H1 (cell line): ENCODE results near the gene FAM186B. TPM values are rescaled to one million over a fixed set of nuclear protein-coding genes. Genes with fewer than 3 reads are reported as not detected.

Experiments
- CTCF ChIA-PET: fragments of 300-600 bp; sonication (Branson Sonifier 250); formaldehyde crosslinking; loops from one replicate; lab custom pipeline; 2021; ENCODE audit not compliant: partially characterized antibody; lab: Charles Lee
- POLR2A ChIA-PET: fragments of 300-600 bp; sonication (Branson Sonifier 250); formaldehyde crosslinking; loops from one replicate; lab custom pipeline; 2021; ENCODE audit warnings: inconsistent platforms; ENCODE audit not compliant: partially characterized antibody; lab: Charles Lee
- DNase-seq, 2 experiments: peaks; one replicate each; pipeline versions ENCODE4 v3.0.0 to v3.0.0-alpha.2; 2010 to 2022; ENCODE audit warnings: low spot score in 2 of 2, low read depth in 1 of 2, mixed read lengths in 1 of 2
- FAIRE-seq: peaks from 2 replicates; lab custom pipeline; 2011; peaks lifted over from hg19 to GRCh38; lab: Jason Lieb, UNC
- H2AFZ ChIP-seq: 2 replicates; pipeline ENCODE4 v1.8.1; 2012; ENCODE audit warnings: low read length, inconsistent platforms
- H2AK5ac ChIP-seq: 2 replicates; pipeline ENCODE4 v1.6.1; 2013; ENCODE audit warnings: low read depth, low read length
- H2BK120ac ChIP-seq: replicated peaks from 2 replicates; pipeline ENCODE3; 2013; ENCODE audit warnings: low read depth, low read length, inconsistent platforms
- H2BK12ac ChIP-seq: 2 replicates; pipeline ENCODE4 v1.6.1; 2013; ENCODE audit warnings: low read depth, low read length
- H2BK15ac ChIP-seq: 2 replicates; pipeline ENCODE4 v1.6.1; 2013; ENCODE audit warnings: low read length
- H2BK20ac ChIP-seq: 2 replicates; pipeline ENCODE4 v1.6.1; 2013; ENCODE audit warnings: low read length
- H2BK5ac ChIP-seq: 2 replicates; pipeline ENCODE4 v1.6.1; 2013; ENCODE audit warnings: low read depth, low read length
- H3K14ac ChIP-seq: 2 replicates; pipeline ENCODE4 v1.6.1; 2013; ENCODE audit warnings: inconsistent platforms; ENCODE audit not compliant: insufficient read length
- H3K18ac ChIP-seq: 2 replicates; pipeline ENCODE4 v1.6.1; 2013; ENCODE audit warnings: low read length; ENCODE audit errors: extremely low read depth
- H3K23ac ChIP-seq: 2 replicates; pipeline ENCODE4 v1.6.1; 2013; ENCODE audit warnings: inconsistent platforms; ENCODE audit not compliant: insufficient read length
- H3K23me2 ChIP-seq: 2 replicates; pipeline ENCODE4 v1.6.1; 2013; ENCODE audit warnings: low read depth, low read length
- H3K27ac ChIP-seq: 2 replicates; pipeline ENCODE4 v1.6.1; 2011; ENCODE audit warnings: low read depth, low read length, inconsistent platforms
- H3K27me3 ChIP-seq, 4 experiments: replicated peaks in 1 of 4; 1 replicate in 1 of 4; 2 replicates in 3 of 4; pipeline versions ENCODE4 v1.6.1 to v1.8.1; 2011 to 2013; ENCODE audit warnings: low read length in 3 of 4, mild to moderate bottlenecking in 3 of 4, inconsistent platforms in 2 of 4, mixed read lengths in 2 of 4, moderate library complexity in 1 of 4; ENCODE audit not compliant: control insufficient read depth in 3 of 4, insufficient read depth in 3 of 4; ENCODE audit errors: extremely low read depth in 1 of 4
- H3K36me3 ChIP-seq, 4 experiments: 2 replicates each; pipeline versions ENCODE4 v1.6.1 to v1.8.1; 2011 to 2013; ENCODE audit warnings: mild to moderate bottlenecking in 4 of 4, low read length in 3 of 4, moderate library complexity in 2 of 4, control low read depth in 1 of 4, inconsistent platforms in 1 of 4; ENCODE audit not compliant: insufficient read depth in 4 of 4, control insufficient read depth in 2 of 4
- H3K4ac ChIP-seq: replicated peaks from 2 replicates; pipeline ENCODE3; 2013; ENCODE audit warnings: low read length, low read depth, mixed read lengths, inconsistent platforms; ENCODE audit not compliant: insufficient read length
- H3K4me1 ChIP-seq, 4 experiments: replicated peaks in 1 of 4; 1 replicate in 1 of 4; 2 replicates in 3 of 4; pipeline versions ENCODE4 v1.6.1 to v1.8.1; 2011 to 2013; ENCODE audit warnings: low read length in 3 of 4, inconsistent platforms in 2 of 4, mixed read lengths in 1 of 4; ENCODE audit not compliant: insufficient read depth in 4 of 4, control insufficient read depth in 3 of 4
- H3K4me2 ChIP-seq, 2 experiments: 2 replicates each; pipeline versions ENCODE4 v1.6.1 to v1.8.1; 2011 to 2013; ENCODE audit warnings: low read depth in 2 of 2, low read length in 2 of 2, control low read depth in 1 of 2, inconsistent platforms in 1 of 2, mild to moderate bottlenecking in 1 of 2; ENCODE audit not compliant: insufficient read depth in 1 of 2
- H3K4me3 ChIP-seq, 4 experiments: fragments of 200-600, 300-600 bp in 1 of 4; sonication (generic), shearing (Covaris generic), sonication (Bioruptor Twin) in 1 of 4; 2 replicates each; pipeline versions ENCODE4 v1.5.1 to v1.8.1; 2011 to 2016; ENCODE audit warnings: low read length in 4 of 4, low read depth in 3 of 4, control low read depth in 2 of 4, inconsistent platforms in 2 of 4, mild to moderate bottlenecking in 2 of 4, mixed read lengths in 1 of 4, moderate library complexity in 1 of 4; ENCODE audit not compliant: insufficient read depth in 2 of 4; ENCODE audit errors: extremely low read depth in 1 of 4
- H3K56ac ChIP-seq: replicated peaks from 2 replicates; pipeline ENCODE3; 2013; ENCODE audit warnings: low read depth, mild to moderate bottlenecking, mixed read lengths, low read length, inconsistent platforms; ENCODE audit not compliant: insufficient read length
- H3K79me1 ChIP-seq: 2 replicates; pipeline ENCODE4 v1.6.1; 2013; ENCODE audit warnings: low read depth, low read length, control low read depth
- H3K79me2 ChIP-seq, 2 experiments: 2 replicates each; pipeline versions ENCODE4 v1.6.1 to v1.8.1; 2012 to 2013; ENCODE audit warnings: low read length in 2 of 2, mild to moderate bottlenecking in 2 of 2, inconsistent platforms in 1 of 2; ENCODE audit not compliant: insufficient read depth in 2 of 2, control insufficient read depth in 1 of 2
- H3K9ac ChIP-seq, 4 experiments: replicated peaks in 1 of 4; 1 replicate in 1 of 4; 2 replicates in 3 of 4; pipeline versions ENCODE4 v1.6.1 to v1.8.1; 2011 to 2013; ENCODE audit warnings: low read depth in 3 of 4, low read length in 3 of 4, control low read depth in 2 of 4, mild to moderate bottlenecking in 2 of 4, moderate library complexity in 2 of 4, inconsistent platforms in 1 of 4; ENCODE audit errors: extremely low read depth in 1 of 4
- H3K9me3 ChIP-seq, 2 experiments: 2 replicates each; pipeline versions ENCODE4 v1.6.1 to v1.8.1; 2012 to 2013; ENCODE audit warnings: mild to moderate bottlenecking in 2 of 2, moderate library complexity in 2 of 2, control low read depth in 1 of 2, inconsistent platforms in 1 of 2, low read depth in 1 of 2, low read length in 1 of 2, mixed read lengths in 1 of 2; ENCODE audit not compliant: insufficient read depth in 2 of 2
- H4K20me1 ChIP-seq, 2 experiments: replicated peaks in 1 of 2; 2 replicates each; pipeline versions ENCODE3 to v1.8.1; 2011 to 2013; ENCODE audit warnings: inconsistent platforms in 2 of 2, low read length in 2 of 2, mild to moderate bottlenecking in 1 of 2; ENCODE audit not compliant: insufficient read depth in 2 of 2, control insufficient read depth in 1 of 2
- H4K5ac ChIP-seq: 2 replicates; pipeline ENCODE4 v1.6.1; 2013; ENCODE audit warnings: low read length, low read depth, mixed read lengths, inconsistent platforms; ENCODE audit not compliant: insufficient read length
- H4K8ac ChIP-seq: 2 replicates; pipeline ENCODE4 v1.8.0; 2013; ENCODE audit warnings: mild to moderate bottlenecking, moderate library complexity, low read length, inconsistent platforms; ENCODE audit not compliant: insufficient read depth; ENCODE audit errors: extremely low read depth
- H4K91ac ChIP-seq: replicated peaks from 2 replicates; pipeline ENCODE3; 2013; ENCODE audit warnings: low read length, mixed read lengths, inconsistent platforms; ENCODE audit not compliant: insufficient read length
- WGBS, 2 experiments: shearing (Covaris generic) in 1 of 2; methylation state at CpG; one replicate each; pipeline versions ENCODE4 v1.1.6 to v1.1.7; 2013 to 2015; ENCODE audit warnings: low lambda C conversion rate in 2 of 2, mixed read lengths in 2 of 2, inconsistent platforms in 1 of 2, low coverage in 1 of 2, missing lambda C conversion rate in 1 of 2; ENCODE audit not compliant: insufficient replicate concordance in 2 of 2, insufficient coverage in 1 of 2, insufficient read length in 1 of 2; ENCODE audit errors: extremely low coverage in 1 of 2, missing lambda C conversion rate in 1 of 2; 5-methylcytosine and 5-hydroxymethylcytosine counted together
- polyA plus RNA-seq, 7 experiments: library from polyadenylated mRNA; depleted of rRNA in 3 of 7; stranded (reverse) in 5 of 7; unstranded in 2 of 7; fragments of >200 nt in 5 of 7; fragments of 200-250 nt in 2 of 7; gene quantifications; 1 replicate in 5 of 7; 2 replicates in 1 of 7; 4 replicates in 1 of 7; pipeline versions ENCODE4 v1.2.1 to v1.2.3, GENCODE V29; 2011 to 2013; ENCODE audit warnings: missing spikeins in 2 of 7, mixed read lengths in 2 of 7
- total RNA-seq: library from RNA; stranded (reverse); fragmentation: NEBNext Ultra II Directional; extraction: Animal tissue kit (Norgen Biotek cat#: 25700); gene quantifications from 2 replicates; pipeline ENCODE4 v1.2.1, GENCODE V29; 2021

Gene FAM186B
- total and polyA plus RNA-seq, 2 of the 8 experiments (the other 6 are each of a cell fraction or from before 2014, with no cell fraction given) = 0.12 to 0.73 TPM

- no peaks in the 10 kb centered on the region for H3K23me2 ChIP-seq
- H2BK12ac ChIP-seq = no peak overlapping the region
- WGBS, 2 experiments = 88% methylated on average over 7 of the region's 8 CpGs; no CpG with 5 or more reads in 1 of the 2 experiments
- H3K36me3 ChIP-seq = peaks cover 0 to 4% (median 3%) of the 10 kb centered on the region in 4 experiments; a peak in 4 of 8 replicates
- no peak overlapping the region for H3K4ac ChIP-seq
- no peak overlapping the region for H2BK15ac ChIP-seq
- H2AFZ ChIP-seq = no peak overlapping the region
- no peaks in the 10 kb centered on the region for H3K9me3 ChIP-seq
- H4K8ac ChIP-seq = no peak overlapping the region
- H3K23ac ChIP-seq = no peak overlapping the region
- no peak overlapping the region for H4K5ac ChIP-seq
- H3K27me3 ChIP-seq = no peaks in the 10 kb centered on the region
- H3K79me2 ChIP-seq = no peaks in the 10 kb centered on the region
- H3K79me1 ChIP-seq = no peaks in the 10 kb centered on the region; the same call in 1 of the 2 replicates
- H3K27ac ChIP-seq = no peak overlapping the region
- CTCF ChIA-PET = interaction anchor here (0.8 to 9.4 kb wide), 8 partner anchors 9 to 275 kb away, joined by 3 to 98 read pairs (median 4); no protein-coding TSS in a partner anchor
- no peak overlapping the region for H3K14ac ChIP-seq
- H3K18ac ChIP-seq = no peak overlapping the region
- H3K56ac ChIP-seq = no peak overlapping the region
- no peak overlapping the region for H2BK20ac ChIP-seq
- no peak overlapping the region for H2BK120ac ChIP-seq
- H2AK5ac ChIP-seq = no peak overlapping the region
- POLR2A ChIA-PET = interaction anchor here (0.9 to 2.6 kb wide), 8 partner anchors 10 to 108 kb away, joined by 3 to 19 read pairs (median 3); partner anchors contain the start of gene TMBIM6
- H2BK5ac ChIP-seq = no peak overlapping the region
- no peaks in the 10 kb centered on the region for H4K20me1 ChIP-seq
- DNase-seq (no peak), FAIRE-seq (no peak)
- H3K4me3 ChIP-seq = no peak overlapping the region
- peaks cover 0 to 10% (median 5%) of the 10 kb centered on the region in 4 experiments; a peak in 5 of 7 replicates for H3K4me1 ChIP-seq
- H3K9ac ChIP-seq = no peak overlapping the region
- H3K4me2 ChIP-seq = no peak overlapping the region
- no peak overlapping the region for H4K91ac ChIP-seq
Observed at GRCh38 chr12:49632986-49633702, 27.7 kb upstream of the FAM186B start.
